ENCODE measurements around the gene NBL1.
A peak's percentile ranks its signal among the peaks of the same experiment; 100 is the strongest.
"Not testable (repeated sequence)": the region's sequence is repeated elsewhere in the genome, so short reads cannot be mapped to it uniquely, and the experiment has no call there.

The NBL1 gene

GRCh38 chr1:19623523-19623922 lies 20.6 kb upstream of the NBL1 start:
- no peak for DNase-seq

- DNase-seq: no peak
Observed at GRCh38 chr1:19625291-19625937, 18.7 kb upstream of the NBL1 start.

- peak; percentile 45 for DNase-seq
Observed at GRCh38 chr1:19628879-19629278, 15.2 kb upstream of the NBL1 start.

DNA sequence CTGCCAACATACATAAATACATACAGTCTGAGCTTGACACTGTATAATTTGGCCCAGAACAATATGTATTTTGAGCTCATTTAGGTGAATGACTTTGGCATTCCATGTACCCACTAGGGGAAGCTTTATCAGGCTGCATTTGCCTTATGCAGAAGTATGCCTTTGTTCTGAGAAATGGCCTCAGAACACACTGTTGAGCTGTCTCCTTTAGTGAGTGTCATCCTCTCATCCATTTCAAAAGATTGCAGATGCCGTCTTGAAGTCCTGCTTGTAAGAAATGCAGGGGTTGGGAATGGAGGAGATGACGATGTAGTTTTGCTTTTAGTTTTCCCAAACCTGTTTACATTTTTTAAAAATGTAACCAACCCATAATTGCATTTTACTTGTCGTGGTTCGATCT lies 14.8 kb upstream of the NBL1 start:
- no peak for DNase-seq

GRCh38 chr1:19630192-19630591 lies 13.9 kb upstream of the NBL1 start:
- not testable (repeated sequence) for DNase-seq

- no peak for DNase-seq
Observed at GRCh38 chr1:19630720-19631395, 13.3 kb upstream of the NBL1 start.

GRCh38 chr1:19632211-19632610 lies 11.9 kb upstream of the NBL1 start:
- no peak for DNase-seq

DNA sequence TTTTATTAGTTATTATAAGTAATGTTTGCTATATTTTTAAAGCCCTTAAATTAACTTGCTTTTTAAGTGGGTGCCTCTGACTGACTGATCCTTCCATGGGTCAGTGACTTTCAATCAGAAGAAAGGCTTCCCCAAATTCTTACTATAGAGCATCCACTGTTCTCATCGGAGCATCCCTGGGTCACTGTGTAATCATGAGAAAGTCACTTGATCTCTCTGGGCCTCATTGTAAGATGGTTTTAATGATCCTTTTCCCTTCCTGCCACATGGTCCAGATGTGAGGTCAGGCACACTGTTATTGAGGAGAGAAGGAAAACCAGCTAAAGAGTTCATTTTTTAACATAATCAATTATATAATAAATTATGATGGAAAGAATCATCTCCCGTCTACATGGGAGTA lies 11.0 kb upstream of the NBL1 start:
- no peak for DNase-seq

GRCh38 chr1:19635064-19635463 lies 9.0 kb upstream of the NBL1 start:
- not testable (repeated sequence) for DNase-seq

GRCh38 chr1:19635646-19636045 lies 8.5 kb upstream of the NBL1 start:
- DNase-seq: no peak

DNA sequence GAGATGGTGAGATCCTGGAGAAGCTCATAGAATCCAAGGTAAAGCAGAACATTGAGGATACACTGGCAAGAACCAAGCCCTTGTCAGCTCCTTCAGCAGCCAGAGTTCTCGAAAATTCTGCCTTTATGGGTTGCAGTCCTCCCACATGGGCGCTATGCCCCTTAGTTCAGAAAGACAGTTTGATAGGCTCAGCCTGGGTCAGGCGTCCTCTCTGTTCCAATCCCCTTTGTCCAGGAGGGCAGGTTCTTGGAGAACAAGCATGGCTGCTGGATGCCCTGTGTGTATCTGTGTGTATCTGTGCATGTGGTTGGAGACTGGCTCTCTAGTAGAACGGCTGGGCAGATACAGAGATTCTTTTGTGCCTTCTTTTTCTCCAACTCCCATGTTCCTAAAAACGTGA lies 8.0 kb upstream of the NBL1 start:
- DNase-seq: no peak

DNA sequence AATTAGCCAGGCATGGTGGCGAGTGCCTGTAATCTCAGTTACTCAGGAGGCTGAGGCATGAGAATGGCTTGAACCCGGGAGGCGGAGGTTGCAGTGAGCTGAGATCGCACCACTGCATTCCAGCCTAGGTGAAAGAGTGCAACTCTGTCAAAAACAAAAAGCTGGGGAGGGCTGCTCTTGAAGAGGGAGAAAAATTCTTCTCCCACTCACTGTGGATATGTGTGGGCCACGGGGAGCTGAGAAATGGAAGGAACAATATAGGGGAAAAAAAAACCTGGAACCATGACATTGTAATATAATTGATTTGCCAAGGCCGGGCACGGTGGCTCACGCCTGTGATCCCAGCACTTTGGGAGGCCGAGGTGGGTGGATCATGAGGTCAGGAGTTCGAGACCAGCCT lies 7.4 kb upstream of the NBL1 start:
- DNase-seq: not testable (repeated sequence)

- DNase-seq: no peak
Observed at GRCh38 chr1:19637606-19638005, 6.5 kb upstream of the NBL1 start.

GRCh38 chr1:19639228-19639627 lies 4.9 kb upstream of the NBL1 start:
- DNase-seq: not testable (repeated sequence)

DNA sequence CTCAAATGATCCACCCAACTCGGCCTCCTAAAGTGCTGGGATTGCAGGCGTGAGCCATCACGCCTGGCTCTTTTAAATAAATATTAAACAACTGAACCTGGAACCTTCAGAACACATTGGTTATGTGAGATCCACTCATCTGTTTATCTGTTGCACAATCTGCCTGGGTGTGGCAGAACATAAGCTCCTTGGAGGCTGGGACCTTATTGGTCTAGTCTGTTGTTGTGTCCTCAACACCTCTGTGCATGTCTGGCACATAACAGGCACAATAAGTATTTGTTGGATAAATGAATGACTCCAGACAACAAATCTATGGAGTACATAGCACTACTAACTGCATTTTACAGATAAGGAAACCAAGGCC lies 4.1 kb upstream of the NBL1 start:
- no peak for DNase-seq

DNA sequence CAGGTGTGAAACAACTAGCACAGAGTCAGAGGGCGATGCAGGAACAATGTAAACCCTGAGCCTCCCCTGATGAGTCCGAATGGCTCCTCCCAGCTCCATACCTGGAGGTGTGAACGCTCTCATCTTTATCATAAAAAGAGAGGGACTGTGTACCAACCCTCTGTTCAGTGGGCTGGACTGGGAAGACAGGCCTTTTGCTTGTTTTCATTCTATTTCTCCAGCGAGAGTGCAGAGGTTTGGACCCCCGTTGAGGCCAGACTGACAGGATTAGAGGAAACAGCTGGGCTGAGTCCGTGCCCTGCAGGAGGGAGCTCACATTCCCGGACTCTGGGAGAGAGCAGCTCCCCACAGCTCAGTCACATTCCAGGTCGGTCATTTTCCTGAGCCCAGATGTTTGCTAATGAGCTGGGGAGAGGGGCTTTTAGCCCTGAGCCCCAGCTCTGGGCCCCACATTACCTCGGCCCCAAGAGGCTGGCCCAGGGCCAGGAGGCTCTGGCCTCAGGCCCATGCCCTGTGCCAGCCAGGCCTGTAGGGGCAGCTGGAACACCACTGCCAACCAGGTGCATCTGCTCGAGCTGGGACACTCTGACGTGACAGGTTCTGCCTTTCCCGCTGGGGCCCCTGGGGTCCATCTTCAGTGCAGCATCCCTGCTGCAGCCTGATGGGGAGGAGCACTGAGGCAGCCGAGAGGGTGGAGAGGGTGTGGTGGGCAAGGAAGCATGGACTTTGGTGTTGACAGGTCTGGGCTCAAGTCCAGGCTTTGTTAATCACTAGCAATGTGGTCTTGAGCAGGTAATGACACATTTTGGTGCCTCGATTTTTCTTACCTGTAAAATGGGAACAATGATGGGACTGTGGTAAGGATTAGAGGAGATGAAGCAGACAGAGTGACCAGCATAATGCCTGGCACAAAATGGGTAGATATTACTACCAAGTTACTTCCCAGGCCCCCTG lies 3.5 kb upstream of the NBL1 start:
- DNase-seq: no peak

GRCh38 chr1:19643121-19643520 lies 990 bp upstream of the NBL1 start:
- no peak for DNase-seq

- no peak for DNase-seq
Observed at GRCh38 chr1:19644395-19644680, 227 bp downstream of the NBL1 start.

- no peak for DNase-seq
Observed at GRCh38 chr1:19644681-19645410, 735 bp downstream of the NBL1 start.

DNA sequence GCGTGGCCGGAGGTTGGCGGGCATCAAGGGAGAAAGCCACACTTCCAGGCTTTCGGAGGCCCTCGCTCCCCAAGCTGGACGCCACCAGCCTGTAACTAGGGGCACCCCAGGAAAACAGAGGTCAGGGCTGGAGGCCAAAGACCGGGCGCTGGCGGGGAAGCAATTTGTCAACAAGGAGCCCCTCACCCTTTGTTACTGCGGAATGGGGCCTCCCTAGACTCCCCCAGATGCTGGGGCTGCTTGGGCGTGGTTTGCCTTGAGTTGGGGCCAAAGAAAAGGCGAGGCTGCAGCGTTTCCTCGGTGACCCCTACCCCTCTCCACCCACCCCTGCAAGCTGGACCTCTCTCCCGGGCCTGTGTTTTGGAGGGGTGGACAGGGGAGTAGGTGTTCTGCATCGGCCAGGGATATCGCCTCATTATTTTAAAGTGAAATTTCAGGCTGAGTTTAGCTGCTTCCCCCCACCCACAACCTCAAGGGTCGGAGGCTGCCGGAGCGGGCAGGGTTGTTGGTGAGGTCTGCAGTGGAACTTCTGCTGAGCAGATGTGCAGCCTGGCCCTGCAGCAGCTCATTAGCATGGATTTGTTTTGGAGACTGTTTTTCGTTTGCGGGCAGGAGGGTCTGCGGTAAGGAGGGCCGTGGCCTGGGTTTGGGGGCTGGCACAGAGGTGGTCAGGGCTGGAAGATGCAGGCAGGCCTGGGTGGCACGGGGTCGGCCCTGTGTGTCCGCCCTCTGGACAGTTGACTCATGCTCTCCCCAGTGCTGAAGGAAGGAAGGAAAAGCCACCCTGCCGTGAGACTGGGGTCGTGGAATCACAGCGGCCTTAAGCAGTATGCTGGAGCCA lies 1.5 kb downstream of the NBL1 start:
- DNase-seq: no peak

GRCh38 chr1:19646377-19647319 lies 2.5 kb downstream of the NBL1 start:
- no peak for DNase-seq
